Natural killer cell (primary cell): Measurements from ENCODE around the gene TTC31. TPM values are rescaled to one million over a fixed set of nuclear protein-coding genes. Genes with fewer than 3 reads are reported as not detected.
A peak's percentile ranks its signal among the peaks of the same experiment; 100 is the strongest.

ENCODE experiments used
- ATAC-seq, 3 donors: fragments of 150-1000 bp in 2 of 3; fragments of 200-7000 bp in 1 of 3; cut with Tn5 transposase; 1 replicate in 1 of 3; 2 replicates in 2 of 3; pipeline ENCODE4 v1.10.0; 2021; ENCODE audit warnings: mild to moderate bottlenecking in 2 of 3, moderate library complexity in 2 of 3
- DNase-seq, 2 donors: peaks; one replicate each; pipeline versions ENCODE4 v3.0.0 to v3.0.0-alpha.2; 2013 to 2021; ENCODE audit warnings: mixed read lengths in 1 of 2
- H3K27ac ChIP-seq: one replicate; pipeline ENCODE4 v1.5.1; 2013; ENCODE audit warnings: mild to moderate bottlenecking, low read length
- H3K27me3 ChIP-seq: one replicate; pipeline ENCODE4 v1.6.1; 2013; ENCODE audit warnings: low read length; ENCODE audit not compliant: control insufficient read depth, insufficient read depth
- H3K36me3 ChIP-seq: one replicate; pipeline ENCODE4 v1.6.1; 2013; ENCODE audit warnings: low read length; ENCODE audit not compliant: control insufficient read depth, insufficient read depth
- H3K4me1 ChIP-seq: one replicate; pipeline ENCODE4 v1.6.1; 2013; ENCODE audit warnings: low read length; ENCODE audit not compliant: control insufficient read depth, insufficient read depth
- H3K4me3 ChIP-seq: one replicate; pipeline ENCODE4 v1.5.1; 2013; ENCODE audit warnings: low read length
- H3K9me3 ChIP-seq: one replicate; pipeline ENCODE4 v1.6.1; 2013; ENCODE audit warnings: low read length; ENCODE audit not compliant: control insufficient read depth, insufficient read depth
- H3K27ac Mint-ChIP-seq, 2 donors: one replicate each; pipeline ENCODE4 v1.8.0; 2022; ENCODE audit warnings: mild to moderate bottlenecking in 2 of 2, mixed read lengths in 2 of 2, moderate library complexity in 1 of 2
- H3K27me3 Mint-ChIP-seq, 2 donors: one replicate each; pipeline ENCODE4 v1.8.0; 2022; ENCODE audit warnings: low read depth in 2 of 2, mixed read lengths in 2 of 2
- H3K36me3 Mint-ChIP-seq: one replicate; pipeline ENCODE4 v1.8.0; 2022; ENCODE audit warnings: mixed read lengths
- H3K4me1 Mint-ChIP-seq, 2 donors: one replicate each; pipeline ENCODE4 v1.8.0; 2022; ENCODE audit warnings: mixed read lengths in 2 of 2
- H3K4me3 Mint-ChIP-seq: one replicate; pipeline ENCODE4 v1.8.0; 2022; ENCODE audit warnings: mild to moderate bottlenecking, moderate library complexity, mixed read lengths
- H3K9me3 Mint-ChIP-seq, 2 donors: one replicate each; pipeline ENCODE4 v1.8.0; 2022; ENCODE audit warnings: mixed read lengths in 2 of 2
- WGBS: methylation state at CpG from one replicate; pipeline ENCODE4 v1.1.7; 2013; ENCODE audit warnings: missing lambda C conversion rate; ENCODE audit not compliant: insufficient coverage; 5-methylcytosine and 5-hydroxymethylcytosine counted together
- intact Hi-C: fragments of 100-400 bp; cut with micrococcal nuclease; formaldehyde crosslinking; loops from one replicate; pipeline ENCODE4 v1.14.2; 2022
- total RNA-seq, 4 donors: library from RNA; stranded (reverse); fragments of 120-200 nt in 1 of 4; gene quantifications; one replicate each; pipeline versions ENCODE4 v1.2.3 to v1.2.4, GENCODE V29; 2013 to 2022
- TF ChIP-seq, protein P1 (sequence below): fragments of 200-600 bp; IDR thresholded peaks from one replicate; pipeline ENCODE4 v1.8.0; 2022; ENCODE audit warnings: antibody characterized with exemption

The TTC31 gene
- total RNA-seq, result 10 to 100 TPM; 51.3 to 59.7 (median 53.1) TPM
- 26.3 TPM for total RNA-seq (2013)

DNA sequence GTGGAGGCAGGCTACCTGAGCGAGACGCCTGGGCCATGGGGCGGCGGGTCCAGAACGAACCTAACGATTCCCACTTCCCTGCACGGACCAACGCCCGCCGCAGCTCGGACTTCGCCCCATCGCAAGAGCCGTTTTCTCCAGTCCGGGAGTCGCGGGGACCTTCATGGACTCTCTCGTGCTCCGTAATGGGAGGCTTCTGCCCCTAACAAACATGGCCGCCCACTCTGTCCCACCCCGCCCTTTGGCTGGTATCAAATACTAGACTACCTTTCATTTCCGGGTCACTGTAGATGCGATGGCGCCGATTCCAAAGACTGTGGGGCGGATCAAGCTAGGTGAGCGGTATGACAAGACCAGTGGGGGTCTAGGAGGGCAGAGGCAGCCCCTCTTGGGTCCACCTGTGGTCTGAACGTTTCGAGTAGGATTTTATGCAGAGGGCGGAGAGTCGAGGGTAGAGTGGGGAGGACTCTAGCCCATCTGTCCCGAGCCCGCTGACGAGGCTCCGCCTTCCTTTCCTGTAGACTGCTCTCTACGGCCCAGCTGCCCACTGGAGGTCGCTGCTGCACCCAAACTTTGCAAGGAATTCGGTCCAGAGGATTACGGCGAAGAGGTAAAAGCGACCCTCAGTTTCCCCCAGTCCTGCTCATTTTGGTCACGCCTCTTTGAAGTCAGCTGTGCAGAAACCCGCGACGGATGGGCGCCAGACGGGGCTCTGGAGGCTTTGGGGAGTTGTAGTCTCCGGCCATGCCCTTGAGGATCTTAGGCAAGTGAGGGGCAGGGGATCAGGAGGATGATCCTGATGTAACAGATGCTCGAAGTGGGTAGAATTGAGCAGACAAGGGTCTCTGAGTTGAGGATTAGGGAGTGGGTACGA, at the start of gene TTC31, which contains the start of gene CCDC142:
TTC31 (plus strand) TSS at position 281 of the 874 bp plus-strand sequence; CDS start at position 296, 15 bp downstream.
CCDC142 (minus strand) TSS at position 198 of the 874 bp plus-strand sequence; CDS start at position 37, 161 bp downstream.
- Histone ChIP-seq H3K4me3 (peak within 1 kb of the TSS; percentile 81), H3K36me3 (peaks cover 20% of the 10 kb centered on the region), H3K27me3 (no peaks in the 10 kb centered on the region), H3K4me1 (peaks cover 29% of the 10 kb centered on the region), H3K27ac (peak within 1 kb of the TSS; percentile 88), H3K9me3 (no peaks in the 10 kb centered on the region)
- H3K27ac Mint-ChIP-seq, result peak within 1 kb of the TSS; percentile 97
- DNase-seq, result peak; percentile 88 to 96
- H3K4me3 Mint-ChIP-seq, result peak within 1 kb of the TSS; percentile 99
- H3K27me3 Mint-ChIP-seq, result no peaks in the 10 kb centered on the region
- WGBS, result under 1% methylated on average over 50 of the region's 50 CpGs
- no peaks in the 10 kb centered on the region for H3K9me3 Mint-ChIP-seq
- TF ChIP-seq, protein P1, sequence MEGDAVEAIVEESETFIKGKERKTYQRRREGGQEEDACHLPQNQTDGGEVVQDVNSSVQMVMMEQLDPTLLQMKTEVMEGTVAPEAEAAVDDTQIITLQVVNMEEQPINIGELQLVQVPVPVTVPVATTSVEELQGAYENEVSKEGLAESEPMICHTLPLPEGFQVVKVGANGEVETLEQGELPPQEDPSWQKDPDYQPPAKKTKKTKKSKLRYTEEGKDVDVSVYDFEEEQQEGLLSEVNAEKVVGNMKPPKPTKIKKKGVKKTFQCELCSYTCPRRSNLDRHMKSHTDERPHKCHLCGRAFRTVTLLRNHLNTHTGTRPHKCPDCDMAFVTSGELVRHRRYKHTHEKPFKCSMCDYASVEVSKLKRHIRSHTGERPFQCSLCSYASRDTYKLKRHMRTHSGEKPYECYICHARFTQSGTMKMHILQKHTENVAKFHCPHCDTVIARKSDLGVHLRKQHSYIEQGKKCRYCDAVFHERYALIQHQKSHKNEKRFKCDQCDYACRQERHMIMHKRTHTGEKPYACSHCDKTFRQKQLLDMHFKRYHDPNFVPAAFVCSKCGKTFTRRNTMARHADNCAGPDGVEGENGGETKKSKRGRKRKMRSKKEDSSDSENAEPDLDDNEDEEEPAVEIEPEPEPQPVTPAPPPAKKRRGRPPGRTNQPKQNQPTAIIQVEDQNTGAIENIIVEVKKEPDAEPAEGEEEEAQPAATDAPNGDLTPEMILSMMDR, result peak; percentile 85
- H3K36me3 Mint-ChIP-seq, result peaks cover 8% of the 10 kb centered on the region
- intact Hi-C loops, result loop anchor here (1.0 to 2.0 kb wide), 8 partner anchors 11 to 394 kb away; partner anchors contain the start of genes C2orf81, INO80B, MRPL53 and PCGF1
- peaks cover 24 to 35% of the 10 kb centered on the region in 2 donors for H3K4me1 Mint-ChIP-seq
- peak; percentile 91 to 98 (median 92) for ATAC-seq

DNA sequence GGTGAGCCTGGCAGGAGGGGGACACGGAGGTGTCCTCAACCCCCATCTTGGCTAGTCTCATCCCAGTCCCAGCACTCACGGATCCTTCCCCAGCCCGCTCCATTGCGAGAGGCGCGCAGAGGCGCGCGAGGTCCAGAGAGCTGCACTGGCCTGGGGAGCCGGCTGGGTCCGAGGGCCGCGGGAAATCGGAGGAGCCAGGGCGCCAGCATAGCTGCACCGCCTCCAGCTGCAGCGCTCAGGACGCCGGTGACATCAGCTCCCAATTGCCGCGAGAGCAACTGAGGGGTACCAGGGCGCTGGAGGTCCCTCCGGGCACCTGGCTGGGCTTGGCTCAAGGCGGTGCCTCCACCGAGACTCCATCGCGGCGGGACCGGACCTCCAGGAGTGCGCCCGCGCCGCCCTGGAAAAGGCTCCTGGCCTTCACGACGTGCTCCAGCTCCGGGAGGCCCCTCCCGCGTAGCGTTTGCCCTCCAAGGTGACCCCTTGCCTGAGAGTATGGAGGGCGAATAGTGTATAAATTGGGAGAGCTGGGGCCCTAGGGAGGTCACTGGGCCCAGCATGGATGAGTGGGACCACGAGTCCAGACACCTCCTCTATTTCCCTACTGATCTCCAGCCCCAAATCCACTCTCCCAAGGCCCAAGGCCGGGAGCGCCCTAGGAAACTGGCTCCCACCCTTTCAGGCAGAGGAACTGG, 46.6 kb upstream of the TTC31 start:
- Mint-ChIP-seq H3K9me3 (no peaks in the 10 kb centered on the region), H3K27me3 (peaks cover 0 to 5% of the 10 kb centered on the region in 2 donors), H3K27ac (no peak overlapping the region), H3K4me1 (peaks cover 22 to 32% of the 10 kb centered on the region in 2 donors), H3K4me3 (no peak overlapping the region), H3K36me3 (no peaks in the 10 kb centered on the region)
- Histone ChIP-seq H3K9me3 (no peaks in the 10 kb centered on the region), H3K4me3 (no peak overlapping the region), H3K27me3 (peaks cover 9% of the 10 kb centered on the region), H3K36me3 (no peaks in the 10 kb centered on the region), H3K27ac (no peak overlapping the region), H3K4me1 (peaks cover 21% of the 10 kb centered on the region)
- intact Hi-C loops, result no loop called here
- no peak for DNase-seq
- 93% methylated on average over 43 of the region's 43 CpGs for WGBS
- no peak for ATAC-seq
- TF ChIP-seq, protein P1, result no peak

DNA sequence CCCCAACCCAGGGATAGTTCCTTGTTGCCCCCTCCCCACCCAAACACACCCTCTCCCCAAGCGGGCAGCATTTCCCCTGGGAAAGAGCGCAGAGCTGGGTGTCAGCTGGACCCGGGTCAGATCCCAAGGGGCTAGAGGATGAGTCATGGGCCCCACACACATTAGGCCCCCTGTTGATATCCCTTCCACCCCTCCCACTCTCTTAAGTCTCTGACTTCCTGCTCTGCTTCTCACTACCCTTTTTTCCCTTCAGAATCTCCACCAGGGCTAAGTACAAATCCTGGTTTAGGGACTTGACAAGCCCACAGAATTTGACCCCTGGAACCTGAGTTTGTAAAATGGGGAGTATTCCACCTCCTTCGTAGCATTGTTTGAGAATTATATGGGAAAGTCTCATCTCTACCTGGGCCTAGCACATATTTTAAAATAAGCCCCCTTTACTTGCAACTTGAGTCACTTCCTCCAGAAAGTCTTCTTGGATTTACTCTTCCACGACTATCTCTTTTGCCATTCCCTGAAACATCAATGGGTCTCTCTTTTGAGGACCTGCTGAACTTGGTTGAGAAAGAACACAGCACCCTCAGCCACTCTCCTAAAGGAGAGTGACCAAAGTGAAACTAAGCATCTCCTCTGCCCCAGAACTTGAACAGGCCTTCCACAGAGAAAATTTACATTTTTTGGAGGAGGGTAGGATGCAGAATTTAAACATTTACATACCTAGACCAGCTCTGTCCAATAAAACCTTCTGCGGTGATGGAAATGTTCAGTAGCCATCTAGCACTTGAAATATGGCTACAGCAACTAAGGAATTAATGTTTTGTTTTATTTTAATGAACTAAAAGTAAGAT, 45.8 kb upstream of the TTC31 start:
- H3K27ac ChIP-seq, result no peak overlapping the region
- H3K4me1 Mint-ChIP-seq, result peaks cover 23 to 34% of the 10 kb centered on the region in 2 donors
- peak overlapping the region in 1 of 2 donors; percentile 37 for H3K27ac Mint-ChIP-seq
- no peaks in the 10 kb centered on the region for H3K36me3 Mint-ChIP-seq
- no peak overlapping the region for H3K4me3 Mint-ChIP-seq
- peaks cover 28% of the 10 kb centered on the region for H3K4me1 ChIP-seq
- no peaks in the 10 kb centered on the region for H3K9me3 Mint-ChIP-seq
- DNase-seq, result no peak
- 64% methylated on average over 5 of the region's 6 CpGs for WGBS
- ATAC-seq, result no peak
- TF ChIP-seq, protein P1, result no peak
- H3K4me3 ChIP-seq, result no peak overlapping the region
- H3K36me3 ChIP-seq, result no peaks in the 10 kb centered on the region
- intact Hi-C loops, result no loop called here
- peaks cover 15% of the 10 kb centered on the region for H3K27me3 ChIP-seq
- no peaks in the 10 kb centered on the region for H3K9me3 ChIP-seq
- peaks cover 0 to 5% of the 10 kb centered on the region in 2 donors for H3K27me3 Mint-ChIP-seq
